Measurements from ENCODE around the gene KCNH1.

DNA sequence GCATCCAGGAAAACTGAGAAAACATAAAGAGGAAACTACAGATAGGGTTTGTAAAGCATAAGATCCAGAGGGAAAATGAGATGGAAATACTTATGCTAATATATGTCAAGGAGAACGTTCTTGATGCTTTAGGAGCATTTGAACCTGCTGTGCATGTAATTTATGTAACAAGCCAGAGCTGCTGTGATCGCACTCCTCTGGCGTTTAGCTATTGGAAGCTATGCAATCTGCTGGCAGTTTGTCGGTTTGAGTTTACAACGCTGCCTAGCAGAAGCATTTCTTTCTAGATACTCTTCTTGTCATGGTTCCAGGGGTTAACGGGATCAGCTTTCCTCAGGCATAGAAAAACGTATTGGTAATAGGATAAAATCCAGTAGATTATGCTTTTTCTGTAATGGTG, 182.7 kb downstream of the KCNH1 start:
- TF ChIP-seq CTCF (IDR thresholded peaks at IDR 0.05) (no peak), POLR2A (IDR thresholded peaks at IDR 0.05) (no peak)

Measured in lower leg skin (tissue), 3 donors.